ENCODE measurements around the gene CIRBP.
"Not testable (repeated sequence)": the region's sequence is repeated elsewhere in the genome, so short reads cannot be mapped to it uniquely, and the experiment has no call there.

DNA sequence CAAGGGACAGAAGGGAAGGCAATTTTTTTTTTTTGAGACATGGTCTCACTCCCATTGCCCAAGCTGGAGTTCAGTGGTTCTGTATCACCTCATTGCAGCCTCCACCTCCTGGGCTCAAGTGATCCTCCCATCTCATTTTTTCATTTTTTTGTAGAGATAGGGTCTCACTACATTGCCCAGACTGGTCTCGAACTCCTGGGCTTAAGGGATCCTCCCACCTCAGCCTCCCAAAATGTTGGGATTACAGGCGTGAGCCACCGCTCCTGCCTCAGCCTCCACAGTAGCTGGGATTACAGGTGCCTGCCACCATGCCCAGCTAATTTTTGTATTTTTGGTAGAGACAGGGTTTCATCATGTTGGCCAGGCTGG is 51.1 kb downstream of the CIRBP start:
- not testable (repeated sequence) for TF ChIP-seq YY1 (IDR thresholded peaks at IDR 0.05; ENCODE audit: low read depth); JUND (IDR thresholded peaks at IDR 0.05)
- TF ChIP-seq, protein P1, sequence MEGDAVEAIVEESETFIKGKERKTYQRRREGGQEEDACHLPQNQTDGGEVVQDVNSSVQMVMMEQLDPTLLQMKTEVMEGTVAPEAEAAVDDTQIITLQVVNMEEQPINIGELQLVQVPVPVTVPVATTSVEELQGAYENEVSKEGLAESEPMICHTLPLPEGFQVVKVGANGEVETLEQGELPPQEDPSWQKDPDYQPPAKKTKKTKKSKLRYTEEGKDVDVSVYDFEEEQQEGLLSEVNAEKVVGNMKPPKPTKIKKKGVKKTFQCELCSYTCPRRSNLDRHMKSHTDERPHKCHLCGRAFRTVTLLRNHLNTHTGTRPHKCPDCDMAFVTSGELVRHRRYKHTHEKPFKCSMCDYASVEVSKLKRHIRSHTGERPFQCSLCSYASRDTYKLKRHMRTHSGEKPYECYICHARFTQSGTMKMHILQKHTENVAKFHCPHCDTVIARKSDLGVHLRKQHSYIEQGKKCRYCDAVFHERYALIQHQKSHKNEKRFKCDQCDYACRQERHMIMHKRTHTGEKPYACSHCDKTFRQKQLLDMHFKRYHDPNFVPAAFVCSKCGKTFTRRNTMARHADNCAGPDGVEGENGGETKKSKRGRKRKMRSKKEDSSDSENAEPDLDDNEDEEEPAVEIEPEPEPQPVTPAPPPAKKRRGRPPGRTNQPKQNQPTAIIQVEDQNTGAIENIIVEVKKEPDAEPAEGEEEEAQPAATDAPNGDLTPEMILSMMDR (IDR thresholded peaks at IDR 0.05): not testable (repeated sequence)
